Keratinocyte (primary cell): ENCODE results near the gene MEGF8.

ENCODE experiments used
- CTCF ChIP-seq, 3 experiments: IDR thresholded peaks in 1 of 3; conservative IDR thresholded peaks in 1 of 3; optimal IDR thresholded peaks in 1 of 3; 2 replicates in 2 of 3; 3 replicates in 1 of 3; pipeline versions ENCODE3 to v1.5.1; 2011; ENCODE audit warnings: low read length in 3 of 3, mild to moderate bottlenecking in 3 of 3, moderate library complexity in 2 of 3, control low read depth in 1 of 3, inconsistent platforms in 1 of 3; ENCODE audit not compliant: insufficient read depth in 2 of 3; ENCODE audit errors: extremely low read depth in 1 of 3
- EZH2 ChIP-seq: IDR thresholded peaks from one replicate; pipeline ENCODE4 v1.6.1; 2012; ENCODE audit warnings: inconsistent platforms, mild to moderate bottlenecking, low read length, moderate library complexity

GRCh38 chr19:42287827-42288107 is 37.7 kb upstream of the MEGF8 start:
- TF ChIP-seq CTCF (optimal IDR thresholded peaks at IDR 0.05 in 1 of 3, IDR thresholded peaks at IDR 0.05 in 1 of 3, conservative IDR thresholded peaks at IDR 0.05 in 1 of 3; ENCODE audit: extremely low read depth in 1 of 3, insufficient read depth in 2 of 3, low read length in 3 of 3) (no peak), EZH2 (no peak)
